Liver (tissue), 9 donors: ENCODE data around the gene HUNK. TPM values are rescaled to one million over a fixed set of nuclear protein-coding genes. Genes with fewer than 3 reads are reported as not detected.

Experiments
- DNase-seq: peaks from one replicate; pipeline ENCODE4 v3.0.0-alpha.2; 2017; ENCODE audit warnings: low spot score
- H3K27ac ChIP-seq, 2 donors: one replicate each; pipeline ENCODE4 v1.7.0; 2013; ENCODE audit warnings: inconsistent platforms in 2 of 2, low read length in 2 of 2, control low read depth in 1 of 2, low read depth in 1 of 2, mild to moderate bottlenecking in 1 of 2
- H3K27me3 ChIP-seq, 4 donors: one replicate each; pipeline versions ENCODE4 v1.6.1 to v1.7.0; 2013; ENCODE audit warnings: low read length in 3 of 4, inconsistent platforms in 1 of 4, mild to moderate bottlenecking in 1 of 4, moderate library complexity in 1 of 4; ENCODE audit not compliant: control insufficient read depth in 4 of 4, insufficient read depth in 4 of 4
- H3K36me3 ChIP-seq, 4 donors: one replicate each; pipeline versions ENCODE4 v1.6.1 to v1.7.0; 2013; ENCODE audit warnings: low read length in 3 of 4, mild to moderate bottlenecking in 3 of 4, low read depth in 1 of 4, moderate library complexity in 1 of 4; ENCODE audit not compliant: control insufficient read depth in 4 of 4, insufficient read depth in 3 of 4
- H3K4me1 ChIP-seq, 4 donors: one replicate each; pipeline versions ENCODE4 v1.6.1 to v1.7.0; 2013; ENCODE audit warnings: low read length in 3 of 4, mild to moderate bottlenecking in 3 of 4, moderate library complexity in 1 of 4; ENCODE audit not compliant: control insufficient read depth in 4 of 4, insufficient read depth in 4 of 4
- H3K4me3 ChIP-seq, 3 donors: one replicate each; pipeline versions ENCODE4 v1.6.1 to v1.7.0; 2013; ENCODE audit warnings: low read length in 3 of 3, control low read depth in 1 of 3, low read depth in 1 of 3, mild to moderate bottlenecking in 1 of 3
- H3K9ac ChIP-seq, 2 donors: one replicate each; pipeline ENCODE4 v1.7.0; 2013; ENCODE audit warnings: low read length in 2 of 2, mild to moderate bottlenecking in 2 of 2, moderate library complexity in 2 of 2, control low read depth in 1 of 2, low read depth in 1 of 2
- H3K9me3 ChIP-seq, 4 donors: one replicate each; pipeline versions ENCODE4 v1.6.1 to v1.7.0; 2013; ENCODE audit warnings: low read length in 3 of 4; ENCODE audit not compliant: control insufficient read depth in 4 of 4
- FOXA1 ChIP-seq: IDR thresholded peaks from 2 replicates; pipeline ENCODE4 v1.6.1; 2016; ENCODE audit warnings: antibody characterized with exemption
- FOXA2 ChIP-seq: IDR thresholded peaks from 2 replicates; pipeline ENCODE4 v1.6.1; 2016; ENCODE audit warnings: antibody characterized with exemption
- GABPA ChIP-seq, 2 donors: IDR thresholded peaks in 1 of 2; conservative IDR thresholded peaks in 1 of 2; 2 replicates each; pipeline ENCODE4 v1.6.1; 2016; ENCODE audit warnings: antibody characterized with exemption in 2 of 2, mild to moderate bottlenecking in 1 of 2, moderate library complexity in 1 of 2
- HNF4A ChIP-seq, 2 donors: conservative IDR thresholded peaks; 2 replicates each; pipeline ENCODE4 v1.6.1; 2016; ENCODE audit warnings: antibody characterized with exemption in 2 of 2, mild to moderate bottlenecking in 2 of 2
- HNF4G ChIP-seq: IDR thresholded peaks from 2 replicates; pipeline ENCODE4 v1.6.1; 2016; ENCODE audit warnings: antibody characterized with exemption
- NR2F2 ChIP-seq: IDR thresholded peaks from 2 replicates; pipeline ENCODE4 v1.6.1; 2016; ENCODE audit warnings: antibody characterized with exemption
- RAD21 ChIP-seq, 2 donors: IDR thresholded peaks; 2 replicates each; pipeline ENCODE4 v1.6.1; 2016; ENCODE audit warnings: antibody characterized with exemption in 2 of 2, mild to moderate bottlenecking in 2 of 2
- RXRA ChIP-seq, 2 donors: IDR thresholded peaks; 2 replicates each; pipeline ENCODE4 v1.6.1; 2017 to 2018; ENCODE audit warnings: antibody characterized with exemption in 2 of 2, mild to moderate bottlenecking in 1 of 2
- SP1 ChIP-seq: IDR thresholded peaks from 2 replicates; pipeline ENCODE4 v1.6.1; 2018; ENCODE audit warnings: antibody characterized with exemption, mild to moderate bottlenecking
- TAF1 ChIP-seq: conservative IDR thresholded peaks from 2 replicates; pipeline ENCODE4 v1.6.1; 2016; ENCODE audit warnings: antibody characterized with exemption, mild to moderate bottlenecking
- YY1 ChIP-seq: IDR thresholded peaks from 2 replicates; pipeline ENCODE4 v1.6.1; 2016; ENCODE audit warnings: antibody characterized with exemption, mild to moderate bottlenecking
- whole genome bisulfite sequencing: extraction: QIAGEN DNeasy Blood & Tissue Kit; methylation state at CpG from one replicate; pipeline ENCODE4 v1.1.7; 2013; 5-methylcytosine and 5-hydroxymethylcytosine counted together
- polyA plus RNA-seq, 2 donors: library from polyadenylated mRNA; stranded (reverse) in 1 of 2; unstranded in 1 of 2; fragments of 200-250 nt in 1 of 2; fragments of >200 nt in 1 of 2; fragmentation: Nextera tagmentation in 1 of 2; extraction: Ambion mirVana in 1 of 2; gene quantifications; one replicate each; pipeline versions ENCODE4 v1.2.1 to v1.2.3, GENCODE V29; 2013 to 2015
- total RNA-seq, 2 donors: library from RNA; depleted of rRNA; stranded (reverse); fragments of >200 nt; gene quantifications; one replicate each; pipeline ENCODE4 v1.2.3, GENCODE V29; 2014
- TF ChIP-seq, protein P1 (sequence below): IDR thresholded peaks from 2 replicates; pipeline ENCODE4 v1.6.1; 2016; ENCODE audit warnings: antibody characterized with exemption
- TF ChIP-seq, protein P2 (sequence below): IDR thresholded peaks from 2 replicates; pipeline ENCODE4 v1.6.1; 2016; ENCODE audit warnings: antibody characterized with exemption
- TF ChIP-seq, protein P3 (sequence below): IDR thresholded peaks from 2 replicates; pipeline ENCODE4 v1.6.1; 2016; ENCODE audit warnings: antibody characterized with exemption
- TF ChIP-seq, protein P4 (sequence below): IDR thresholded peaks from 2 replicates; pipeline ENCODE4 v1.6.1; 2016; ENCODE audit warnings: antibody characterized with exemption, mild to moderate bottlenecking
- TF ChIP-seq, protein P5 (sequence below): fragments of 150-350 bp; IDR thresholded peaks from 2 replicates; pipeline ENCODE4 v1.5.1; 2017; ENCODE audit warnings: improper control_type of control experiment, low read depth, low read length; ENCODE audit not compliant: missing input control
- donor health status: healthy.
- donor health status: healthy.
- donor health status: healthy.
- donor health status: healthy.
- donor health status: healthy.

HUNK gene
- total and polyA plus RNA-seq, 4 donors = 0.11 to 0.92 (median 0.30) TPM

DNA sequence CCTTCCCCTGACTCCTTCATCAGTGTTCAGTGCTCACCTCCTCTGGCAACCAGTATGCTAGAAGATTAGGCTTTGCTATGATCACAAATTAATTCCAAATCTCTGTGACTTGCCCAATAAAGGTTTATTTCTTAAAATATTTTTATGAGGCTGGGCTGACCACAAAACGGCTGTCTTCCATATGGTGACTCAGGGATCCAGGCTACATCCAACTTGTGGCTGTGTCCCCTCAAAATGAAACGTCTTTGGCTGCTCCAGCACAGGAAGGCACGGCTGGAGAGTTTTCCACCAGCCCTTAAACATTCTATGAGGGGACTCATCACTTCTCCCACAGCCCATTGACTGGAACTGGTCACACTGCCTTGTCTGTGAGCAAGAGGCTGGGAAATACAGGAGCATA lies 131.5 kb downstream of the HUNK start (continued):
- TF ChIP-seq, protein P1, sequence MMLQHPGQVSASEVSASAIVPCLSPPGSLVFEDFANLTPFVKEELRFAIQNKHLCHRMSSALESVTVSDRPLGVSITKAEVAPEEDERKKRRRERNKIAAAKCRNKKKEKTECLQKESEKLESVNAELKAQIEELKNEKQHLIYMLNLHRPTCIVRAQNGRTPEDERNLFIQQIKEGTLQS = no peak
- TF ChIP-seq, protein P2, sequence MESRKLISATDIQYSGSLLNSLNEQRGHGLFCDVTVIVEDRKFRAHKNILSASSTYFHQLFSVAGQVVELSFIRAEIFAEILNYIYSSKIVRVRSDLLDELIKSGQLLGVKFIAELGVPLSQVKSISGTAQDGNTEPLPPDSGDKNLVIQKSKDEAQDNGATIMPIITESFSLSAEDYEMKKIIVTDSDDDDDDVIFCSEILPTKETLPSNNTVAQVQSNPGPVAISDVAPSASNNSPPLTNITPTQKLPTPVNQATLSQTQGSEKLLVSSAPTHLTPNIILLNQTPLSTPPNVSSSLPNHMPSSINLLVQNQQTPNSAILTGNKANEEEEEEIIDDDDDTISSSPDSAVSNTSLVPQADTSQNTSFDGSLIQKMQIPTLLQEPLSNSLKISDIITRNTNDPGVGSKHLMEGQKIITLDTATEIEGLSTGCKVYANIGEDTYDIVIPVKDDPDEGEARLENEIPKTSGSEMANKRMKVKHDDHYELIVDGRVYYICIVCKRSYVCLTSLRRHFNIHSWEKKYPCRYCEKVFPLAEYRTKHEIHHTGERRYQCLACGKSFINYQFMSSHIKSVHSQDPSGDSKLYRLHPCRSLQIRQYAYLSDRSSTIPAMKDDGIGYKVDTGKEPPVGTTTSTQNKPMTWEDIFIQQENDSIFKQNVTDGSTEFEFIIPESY = no peak
- no peak for TF ChIP-seq TAF1
- no peak for TF ChIP-seq SP1

DNA sequence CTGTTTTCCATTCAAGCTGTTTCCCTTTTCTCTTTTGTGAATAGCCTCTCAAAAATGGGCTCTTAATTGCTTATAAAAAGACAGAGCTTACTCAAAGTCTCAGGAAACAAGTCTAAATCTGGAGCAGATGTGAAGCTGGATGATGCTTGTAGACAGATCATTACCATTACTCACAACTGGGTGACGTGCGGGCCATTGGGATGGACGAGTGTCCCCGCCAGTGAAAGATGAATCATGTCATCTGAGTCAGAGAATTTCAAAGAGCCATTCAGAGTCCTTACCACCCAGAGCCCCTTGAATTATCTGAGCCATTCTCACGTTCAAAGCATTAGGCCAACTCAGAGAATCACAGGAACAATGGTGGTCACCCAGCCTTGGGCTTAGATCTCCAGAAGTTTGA lies 134.6 kb downstream of the HUNK start:
- H3K27ac ChIP-seq = no peak overlapping the region
- no peak overlapping the region for H3K4me3 ChIP-seq
- 87% methylated on average over 5 of the region's 5 CpGs for WGBS
- peaks cover 0 to 4% (median 0%) of the 10 kb centered on the region in 4 donors for H3K27me3 ChIP-seq
- no peak overlapping the region for H3K9ac ChIP-seq
- no peak for TF ChIP-seq RXRA (IDR thresholded peaks at IDR 0.05)
- TF ChIP-seq, protein P2 = no peak
- TF ChIP-seq, protein P3, sequence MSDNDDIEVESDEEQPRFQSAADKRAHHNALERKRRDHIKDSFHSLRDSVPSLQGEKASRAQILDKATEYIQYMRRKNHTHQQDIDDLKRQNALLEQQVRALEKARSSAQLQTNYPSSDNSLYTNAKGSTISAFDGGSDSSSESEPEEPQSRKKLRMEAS = no peak
- TF ChIP-seq FOXA1 = no peak
- no peak for TF ChIP-seq HNF4G
- TF ChIP-seq GABPA (IDR thresholded peaks at IDR 0.05 in 1 of 2, conservative IDR thresholded peaks at IDR 0.05 in 1 of 2) = no peak
- DNase-seq = no peak
- H3K4me1 ChIP-seq = peaks cover 0 to 9% (median 4%) of the 10 kb centered on the region in 4 donors
- H3K36me3 ChIP-seq = no peaks in the 10 kb centered on the region
- H3K9me3 ChIP-seq = no peaks in the 10 kb centered on the region

DNA sequence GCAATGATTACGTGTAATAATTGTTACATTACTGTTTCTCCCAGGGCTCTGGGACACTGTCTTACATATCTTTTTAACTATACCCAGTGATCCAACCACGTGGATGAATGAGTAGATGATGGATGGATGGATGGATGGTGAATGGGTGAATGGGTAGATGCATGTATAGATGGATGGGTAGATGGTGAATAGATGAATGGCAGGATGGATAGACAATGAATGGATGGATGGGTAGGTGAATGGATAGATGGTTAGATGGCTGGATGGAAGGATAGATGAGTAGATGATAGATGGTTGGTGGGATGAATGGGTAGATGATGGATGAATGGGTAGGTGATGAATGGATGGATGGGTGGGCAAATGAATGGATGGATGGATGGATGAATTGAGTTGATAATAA lies 135.9 kb downstream of the HUNK start:
- peaks cover 0 to 4% (median 0%) of the 10 kb centered on the region in 4 donors for H3K27me3 ChIP-seq
- TF ChIP-seq HNF4A (conservative IDR thresholded peaks at IDR 0.05) (no peak), GABPA (IDR thresholded peaks at IDR 0.05 in 1 of 2, conservative IDR thresholded peaks at IDR 0.05 in 1 of 2) (no peak), RAD21 (IDR thresholded peaks at IDR 0.05) (no peak), FOXA2 (no peak), NR2F2 (no peak), YY1 (no peak), HNF4G (no peak), SP1 (no peak), TAF1 (no peak)
- TF ChIP-seq, protein P2 = no peak
- TF ChIP-seq, protein P1 = no peak
- TF ChIP-seq, protein P4, sequence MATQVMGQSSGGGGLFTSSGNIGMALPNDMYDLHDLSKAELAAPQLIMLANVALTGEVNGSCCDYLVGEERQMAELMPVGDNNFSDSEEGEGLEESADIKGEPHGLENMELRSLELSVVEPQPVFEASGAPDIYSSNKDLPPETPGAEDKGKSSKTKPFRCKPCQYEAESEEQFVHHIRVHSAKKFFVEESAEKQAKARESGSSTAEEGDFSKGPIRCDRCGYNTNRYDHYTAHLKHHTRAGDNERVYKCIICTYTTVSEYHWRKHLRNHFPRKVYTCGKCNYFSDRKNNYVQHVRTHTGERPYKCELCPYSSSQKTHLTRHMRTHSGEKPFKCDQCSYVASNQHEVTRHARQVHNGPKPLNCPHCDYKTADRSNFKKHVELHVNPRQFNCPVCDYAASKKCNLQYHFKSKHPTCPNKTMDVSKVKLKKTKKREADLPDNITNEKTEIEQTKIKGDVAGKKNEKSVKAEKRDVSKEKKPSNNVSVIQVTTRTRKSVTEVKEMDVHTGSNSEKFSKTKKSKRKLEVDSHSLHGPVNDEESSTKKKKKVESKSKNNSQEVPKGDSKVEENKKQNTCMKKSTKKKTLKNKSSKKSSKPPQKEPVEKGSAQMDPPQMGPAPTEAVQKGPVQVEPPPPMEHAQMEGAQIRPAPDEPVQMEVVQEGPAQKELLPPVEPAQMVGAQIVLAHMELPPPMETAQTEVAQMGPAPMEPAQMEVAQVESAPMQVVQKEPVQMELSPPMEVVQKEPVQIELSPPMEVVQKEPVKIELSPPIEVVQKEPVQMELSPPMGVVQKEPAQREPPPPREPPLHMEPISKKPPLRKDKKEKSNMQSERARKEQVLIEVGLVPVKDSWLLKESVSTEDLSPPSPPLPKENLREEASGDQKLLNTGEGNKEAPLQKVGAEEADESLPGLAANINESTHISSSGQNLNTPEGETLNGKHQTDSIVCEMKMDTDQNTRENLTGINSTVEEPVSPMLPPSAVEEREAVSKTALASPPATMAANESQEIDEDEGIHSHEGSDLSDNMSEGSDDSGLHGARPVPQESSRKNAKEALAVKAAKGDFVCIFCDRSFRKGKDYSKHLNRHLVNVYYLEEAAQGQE = no peak
- TF ChIP-seq, protein P5, sequence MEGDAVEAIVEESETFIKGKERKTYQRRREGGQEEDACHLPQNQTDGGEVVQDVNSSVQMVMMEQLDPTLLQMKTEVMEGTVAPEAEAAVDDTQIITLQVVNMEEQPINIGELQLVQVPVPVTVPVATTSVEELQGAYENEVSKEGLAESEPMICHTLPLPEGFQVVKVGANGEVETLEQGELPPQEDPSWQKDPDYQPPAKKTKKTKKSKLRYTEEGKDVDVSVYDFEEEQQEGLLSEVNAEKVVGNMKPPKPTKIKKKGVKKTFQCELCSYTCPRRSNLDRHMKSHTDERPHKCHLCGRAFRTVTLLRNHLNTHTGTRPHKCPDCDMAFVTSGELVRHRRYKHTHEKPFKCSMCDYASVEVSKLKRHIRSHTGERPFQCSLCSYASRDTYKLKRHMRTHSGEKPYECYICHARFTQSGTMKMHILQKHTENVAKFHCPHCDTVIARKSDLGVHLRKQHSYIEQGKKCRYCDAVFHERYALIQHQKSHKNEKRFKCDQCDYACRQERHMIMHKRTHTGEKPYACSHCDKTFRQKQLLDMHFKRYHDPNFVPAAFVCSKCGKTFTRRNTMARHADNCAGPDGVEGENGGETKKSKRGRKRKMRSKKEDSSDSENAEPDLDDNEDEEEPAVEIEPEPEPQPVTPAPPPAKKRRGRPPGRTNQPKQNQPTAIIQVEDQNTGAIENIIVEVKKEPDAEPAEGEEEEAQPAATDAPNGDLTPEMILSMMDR = no peak
- TF ChIP-seq, protein P3 = no peak
- no peak for DNase-seq
- no peak overlapping the region for H3K27ac ChIP-seq
- H3K4me3 ChIP-seq = no peak overlapping the region
- H3K4me1 ChIP-seq = peaks cover 0 to 9% (median 4%) of the 10 kb centered on the region in 4 donors
- H3K9ac ChIP-seq = no peak overlapping the region
- 77% methylated on average over 2 of the region's 2 CpGs for WGBS
- no peaks in the 10 kb centered on the region for H3K9me3 ChIP-seq
- H3K36me3 ChIP-seq = no peaks in the 10 kb centered on the region
